T47D (cell line): ENCODE measurements around the gene CLRN2.

ENCODE experiments used
- DNase-seq, 2 experiments: peaks; one replicate each; pipeline versions ENCODE4 v3.0.0 to v3.0.0-alpha.2; 2011 to 2012; ENCODE audit warnings: low read depth in 1 of 2, low spot score in 1 of 2
- JUND ChIP-seq: IDR thresholded peaks from 2 replicates; pipeline ENCODE4 v1.6.1; 2012; ENCODE audit warnings: low read depth
- in situ Hi-C: cut with HindIII; loops from 2 replicates; pipeline ENCODE4 v1.10.0; 2016; ENCODE audit warnings: low sequenced_read_pairs, low pct_unique_long_range_greater_than_20kb

CLRN2 gene

GRCh38 chr4:17511950-17512795 lies 2.8 kb upstream of the CLRN2 start, which contains the start of gene QDPR:
Gene QDPR, minus strand, starts transcription at chr4:17512090. Its CDS starts 36 bp downstream, at chr4:17512054.
- in situ Hi-C loops = no loop called here
- TF ChIP-seq JUND = no peak
- peak; percentile 59 to 76 for DNase-seq

GRCh38 chr4:17512973-17513665 lies 1.8 kb upstream of the CLRN2 start:
- TF ChIP-seq JUND = no peak
- in situ Hi-C loops = no loop called here
- DNase-seq = no peak

GRCh38 chr4:17515445-17516407 lies 761 bp downstream of the CLRN2 start:
- TF ChIP-seq JUND = no peak
- no peak for DNase-seq
- in situ Hi-C loops = no loop called here

- in situ Hi-C loops = no loop called here
- no peak for DNase-seq
- TF ChIP-seq JUND = no peak
These were observed 2.0 kb downstream of the CLRN2 start for GRCh38 chr4:17516980-17517379.

- in situ Hi-C loops = no loop called here
- DNase-seq = no peak
- TF ChIP-seq JUND = no peak
These were observed 2.7 kb downstream of the CLRN2 start for GRCh38 chr4:17517664-17518063.

GRCh38 chr4:17521595-17521994 lies 6.6 kb downstream of the CLRN2 start:
- in situ Hi-C loops = no loop called here
- DNase-seq = no peak
- no peak for TF ChIP-seq JUND

GRCh38 chr4:17523662-17524061 lies 8.7 kb downstream of the CLRN2 start:
- no peak for TF ChIP-seq JUND
- in situ Hi-C loops = no loop called here
- no peak for DNase-seq

- no peak for TF ChIP-seq JUND
- in situ Hi-C loops = no loop called here
- no peak for DNase-seq
These were observed 11.9 kb downstream of the CLRN2 start for GRCh38 chr4:17526695-17527477.

GRCh38 chr4:17528551-17529165 lies 13.7 kb downstream of the CLRN2 start:
- TF ChIP-seq JUND = no peak
- no peak for DNase-seq
- in situ Hi-C loops = no loop called here

GRCh38 chr4:17531538-17532285 lies 16.7 kb downstream of the CLRN2 start:
- TF ChIP-seq JUND = no peak
- DNase-seq = no peak
- in situ Hi-C loops = no loop called here

- no peak for DNase-seq
- TF ChIP-seq JUND = no peak
- in situ Hi-C loops = no loop called here
These were observed 19.7 kb downstream of the CLRN2 start for GRCh38 chr4:17534705-17535104.
